HEK293 (cell line): ENCODE data around the gene CSNK1G2.
A peak's percentile ranks its signal among the peaks of the same experiment; 100 is the strongest.

Experiments used
- HOXA7 ChIP-seq: sonication (generic); formaldehyde crosslinking; IDR thresholded peaks from 2 replicates; pipeline ENCODE4 v1.8.1; 2022; ENCODE audit warnings: missing genetic modification reagents, borderline replicate concordance
- IKZF3 ChIP-seq: fragments of 450-650 bp; IDR thresholded peaks from 2 replicates; pipeline ENCODE4 v1.5.0; 2018; ENCODE audit warnings: missing biosample characterization, mild to moderate bottlenecking, missing genetic modification characterization, moderate library complexity
- KLF16 ChIP-seq: fragments of 450-650 bp; formaldehyde crosslinking; IDR thresholded peaks from 2 replicates; pipeline ENCODE4 v1.5.1; 2017; ENCODE audit warnings: missing biosample characterization, missing genetic modification characterization
- KLF17 ChIP-seq: fragments of 450-650 bp; formaldehyde crosslinking; IDR thresholded peaks from 2 replicates; pipeline ENCODE4 v1.5.1; 2016; ENCODE audit warnings: missing biosample characterization, missing genetic modification characterization
- MEIS1 ChIP-seq: sonication (generic); formaldehyde crosslinking; IDR thresholded peaks from 2 replicates; pipeline ENCODE4 v1.8.1; 2022; ENCODE audit warnings: missing genetic modification reagents, mild to moderate bottlenecking, borderline replicate concordance
- SALL2 ChIP-seq: fragments of 450-650 bp; formaldehyde crosslinking; IDR thresholded peaks from 2 replicates; pipeline ENCODE4 v1.5.0; 2017; ENCODE audit warnings: missing biosample characterization, mild to moderate bottlenecking, missing genetic modification characterization, borderline replicate concordance
- SCRT2 ChIP-seq: fragments of 450-650 bp; formaldehyde crosslinking; IDR thresholded peaks from 2 replicates; pipeline ENCODE4 v1.5.1; 2016; ENCODE audit warnings: missing biosample characterization, missing genetic modification characterization
- WT1 ChIP-seq: fragments of 450-650 bp; formaldehyde crosslinking; IDR thresholded peaks from 2 replicates; pipeline ENCODE4 v1.5.1; 2016; ENCODE audit warnings: missing biosample characterization, missing genetic modification characterization
- ZBTB11 ChIP-seq: fragments of 450-650 bp; formaldehyde crosslinking; conservative IDR thresholded peaks from 2 replicates; pipeline ENCODE4 v1.5.1; 2016; ENCODE audit warnings: low read depth, missing biosample characterization, missing genetic modification characterization
- ZBTB17 ChIP-seq: fragments of 450-650 bp; formaldehyde crosslinking; IDR thresholded peaks from 2 replicates; pipeline ENCODE4 v1.5.1; 2016; ENCODE audit warnings: missing biosample characterization, missing genetic modification characterization
- ZBTB26 ChIP-seq: fragments of 450-650 bp; formaldehyde crosslinking; optimal IDR thresholded peaks from 2 replicates; pipeline ENCODE3; 2016; ENCODE audit warnings: missing biosample characterization, mild to moderate bottlenecking, missing genetic modification characterization
- ZBTB48 ChIP-seq: fragments of 450-650 bp; formaldehyde crosslinking; IDR thresholded peaks from 2 replicates; pipeline ENCODE4 v1.5.1; 2016; ENCODE audit warnings: missing biosample characterization, missing genetic modification characterization
- ZFP3 ChIP-seq: fragments of 450-650 bp; formaldehyde crosslinking; IDR thresholded peaks from 2 replicates; pipeline ENCODE4 v1.5.1; 2016; ENCODE audit warnings: low read depth, missing biosample characterization, missing genetic modification characterization
- ZNF121 ChIP-seq: fragments of 450-650 bp; formaldehyde crosslinking; IDR thresholded peaks from 2 replicates; pipeline ENCODE4 v1.5.1; 2016; ENCODE audit warnings: missing biosample characterization, missing genetic modification characterization
- ZNF211 ChIP-seq: fragments of 450-650 bp; formaldehyde crosslinking; IDR thresholded peaks from 2 replicates; pipeline ENCODE4 v1.5.1; 2016; ENCODE audit warnings: low read depth, missing biosample characterization, missing genetic modification characterization
- ZNF248 ChIP-seq: fragments of 450-650 bp; formaldehyde crosslinking; IDR thresholded peaks from 2 replicates; pipeline ENCODE4 v1.5.1; 2017; ENCODE audit warnings: missing biosample characterization, missing genetic modification characterization
- ZNF341 ChIP-seq: fragments of 450-650 bp; formaldehyde crosslinking; IDR thresholded peaks from 2 replicates; pipeline ENCODE4; 2016; ENCODE audit warnings: low read depth, missing biosample characterization, missing genetic modification characterization
- ZNF48 ChIP-seq: fragments of 450-650 bp; formaldehyde crosslinking; IDR thresholded peaks from 2 replicates; pipeline ENCODE4 v1.5.1; 2016; ENCODE audit warnings: missing biosample characterization, missing genetic modification characterization
- ZNF518A ChIP-seq: fragments of 450-650 bp; formaldehyde crosslinking; conservative IDR thresholded peaks from 2 replicates; pipeline ENCODE4 v1.5.1; 2016; ENCODE audit warnings: low read depth, missing biosample characterization, missing genetic modification characterization
- ZNF561 ChIP-seq: fragments of 450-650 bp; IDR thresholded peaks from 2 replicates; pipeline ENCODE4 v1.5.1; 2018; ENCODE audit warnings: missing biosample characterization, missing genetic modification characterization, borderline replicate concordance
- ZNF571 ChIP-seq: fragments of 450-650 bp; formaldehyde crosslinking; IDR thresholded peaks from 2 replicates; pipeline ENCODE4 v1.5.0; 2017; ENCODE audit warnings: missing biosample characterization, missing genetic modification characterization
- ZNF610 ChIP-seq: fragments of 450-650 bp; formaldehyde crosslinking; IDR thresholded peaks from 2 replicates; pipeline ENCODE4 v1.5.1; 2016; ENCODE audit warnings: missing biosample characterization, missing genetic modification characterization, borderline replicate concordance
- ZNF704 ChIP-seq: fragments of 450-650 bp; formaldehyde crosslinking; IDR thresholded peaks from 2 replicates; pipeline ENCODE4 v1.5.1; 2016; ENCODE audit warnings: missing biosample characterization, missing genetic modification characterization
- ZSCAN18 ChIP-seq: fragments of 450-650 bp; formaldehyde crosslinking; IDR thresholded peaks from 2 replicates; pipeline ENCODE4 v1.5.1; 2016; ENCODE audit warnings: missing biosample characterization, missing genetic modification characterization
- ZSCAN23 ChIP-seq: fragments of 450-650 bp; formaldehyde crosslinking; IDR thresholded peaks from 2 replicates; pipeline ENCODE4 v1.5.1; 2016; ENCODE audit warnings: missing biosample characterization, missing genetic modification characterization
- ZXDB ChIP-seq: fragments of 450-650 bp; formaldehyde crosslinking; IDR thresholded peaks from 2 replicates; pipeline ENCODE4 v1.5.1; 2016; ENCODE audit warnings: missing biosample characterization, missing genetic modification characterization

CSNK1G2 gene

GRCh38 chr19:1905110-1905862 is 35.7 kb upstream of the CSNK1G2 start, which contains the start of the genes ADAT3 and SCAMP4 (continued):
- TF ChIP-seq ZNF704 (tag by site-specific recombination) = no peak
- no peak for TF ChIP-seq MEIS1 (CRISPR knock-in tag)
- peak; percentile 40; the same call in 1 of the 2 replicates for TF ChIP-seq IKZF3
- 0 out of 2 replicates have a peak, but pooled peaks have one; percentile 55 for TF ChIP-seq ZNF561 (tag by site-specific recombination)
- no peak for TF ChIP-seq HOXA7 (CRISPR knock-in tag)
- TF ChIP-seq ZFP3 (tag by site-specific recombination) = no peak
- 0 out of 2 replicates have a peak, but pooled peaks have one; percentile 25 for TF ChIP-seq ZBTB17 (tag by site-specific recombination)
- no peak for TF ChIP-seq ZNF248 (tag by site-specific recombination)
- TF ChIP-seq ZNF48 (tag by site-specific recombination) = no peak
- TF ChIP-seq SCRT2 = no peak
- TF ChIP-seq ZNF341 (tag by site-specific recombination) = peak; percentile 62
- TF ChIP-seq ZSCAN18 = no peak
- TF ChIP-seq ZNF610 = no peak; the same call in 1 of the 2 replicates
- no peak for TF ChIP-seq SALL2 (tag by site-specific recombination)
- TF ChIP-seq KLF16 (tag by site-specific recombination) = peak; percentile 95
- TF ChIP-seq ZSCAN23 (tag by site-specific recombination) = no peak
- TF ChIP-seq ZNF518A (tag by site-specific recombination) = peak; percentile 65
- TF ChIP-seq ZXDB (tag by site-specific recombination) = peak; percentile 100
- peak; percentile 77 for TF ChIP-seq KLF17 (tag by site-specific recombination)
- no peak; the same call in 1 of the 2 replicates for TF ChIP-seq WT1 (tag by site-specific recombination)
- peak; percentile 88 for TF ChIP-seq ZBTB11
- TF ChIP-seq ZNF121 = no peak
- TF ChIP-seq ZBTB26 (tag by site-specific recombination) = peak; percentile 98
- TF ChIP-seq ZBTB48 (tag by site-specific recombination) = no peak; the same call in 1 of the 2 replicates
- TF ChIP-seq ZNF571 (tag by site-specific recombination) = no peak
- TF ChIP-seq ZNF211 (tag by site-specific recombination) = no peak
